MM.1S (cell line): ENCODE measurements around the gene LINGO1.

Experiments used
- CTCF ChIP-seq: fragments of 300-600 bp; sonication (generic); IDR thresholded peaks from 2 replicates; pipeline ENCODE4 v1.5.1; 2016; ENCODE audit warnings: antibody characterized with exemption, low read length, mixed read lengths
- EZH2 ChIP-seq: fragments of 300-600 bp; sonication (generic); optimal IDR thresholded peaks from 2 replicates; pipeline ENCODE3; 2017; ENCODE audit warnings: low read depth, mild to moderate bottlenecking, antibody characterized with exemption, low read length, mixed read lengths
- EZH2phosphoT487 ChIP-seq: fragments of 300-600 bp; sonication (generic); IDR thresholded peaks from 2 replicates; pipeline ENCODE4 v1.6.1; 2018; ENCODE audit warnings: antibody characterized with exemption, low read length

GRCh38 chr15:77613814-77614213, 18.9 kb downstream of the LINGO1 start:
- TF ChIP-seq CTCF = no peak
- no peak for TF ChIP-seq EZH2
- no peak for TF ChIP-seq EZH2phosphoT487
